NCI-H2107 treated with DMSO at 0.1 percent for 48 hours (cell line): ENCODE results near the gene ZCCHC12.

Source experiments
- DNase-seq: peaks from one replicate; lab custom pipeline; 2025; ENCODE audit not compliant: unreplicated experiment; lab: John Stamatoyannopoulos, UW

The ZCCHC12 gene

DNA sequence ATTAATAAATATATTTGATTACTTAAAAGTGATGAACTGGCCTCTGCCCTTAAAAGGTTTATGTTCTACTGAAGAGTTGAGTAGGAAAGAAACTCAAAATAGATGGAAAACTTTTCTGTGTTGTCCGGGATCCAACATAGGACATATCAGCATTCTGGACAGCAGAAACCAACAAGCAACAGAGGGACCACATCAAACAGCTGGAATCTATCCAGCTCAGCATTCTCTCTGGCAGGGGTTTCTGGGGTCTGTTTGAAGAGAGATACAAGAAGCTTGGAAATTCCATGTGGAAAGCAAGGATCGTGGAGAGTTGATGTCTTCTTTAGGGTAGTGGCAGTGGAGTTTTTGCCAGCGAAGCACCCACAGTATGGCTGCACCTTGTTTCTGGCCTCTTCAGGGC, 43.6 kb downstream of the ZCCHC12 start:
- DNase-seq: no peak

DNA sequence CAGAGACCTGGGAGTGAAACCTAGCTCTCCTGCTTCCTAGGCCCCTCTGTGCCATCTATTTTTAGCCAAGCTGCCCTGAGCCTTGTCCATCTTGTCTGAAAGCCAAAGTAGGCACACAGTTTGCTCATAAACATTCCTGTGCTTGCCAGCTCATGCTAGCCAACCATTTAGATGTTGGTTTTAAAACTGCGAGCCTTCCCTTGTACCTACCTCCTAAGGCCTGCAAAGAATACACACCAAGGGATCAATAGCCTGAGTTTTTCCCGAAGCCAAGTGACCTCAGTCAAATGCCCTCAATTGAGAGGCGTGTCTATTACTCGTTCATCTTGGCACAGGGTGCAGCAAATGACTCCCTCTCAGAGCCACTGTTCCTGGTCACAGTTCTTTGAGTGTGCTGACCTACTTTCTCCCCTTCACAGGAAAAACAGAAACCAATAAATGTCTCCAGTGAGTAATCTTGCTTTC, 48.5 kb downstream of the ZCCHC12 start:
- DNase-seq: no peak
